OCI-M1 (cell line): ENCODE results near the gene TAF11L4.
"Not testable (repeated sequence)": the region's sequence is repeated elsewhere in the genome, so short reads cannot be mapped to it uniquely, and the experiment has no call there.

Source experiments
- DNase-seq: peaks from one replicate; lab custom pipeline; 2025; lab: John Stamatoyannopoulos, UW

Gene TAF11L4

GRCh38 chr5:17521501-17521900 is at the start of gene TAF11L4:
Gene TAF11L4 (plus strand): TSS chr5:17521801.
- DNase-seq = not testable (repeated sequence)

GRCh38 chr5:17475064-17475463 is 46.5 kb upstream of the TAF11L4 start:
- not testable (repeated sequence) for DNase-seq

- no peak for DNase-seq
Measured at GRCh38 chr5:17477043-17477442, 44.6 kb upstream of the TAF11L4 start.

GRCh38 chr5:17477573-17478265 is 43.9 kb upstream of the TAF11L4 start:
- no peak for DNase-seq

GRCh38 chr5:17481378-17481777 is 40.2 kb upstream of the TAF11L4 start:
- no peak for DNase-seq

- DNase-seq = peak; percentile 75
Measured at GRCh38 chr5:17482790-17483189, 38.8 kb upstream of the TAF11L4 start.

GRCh38 chr5:17486464-17487173 is 35.0 kb upstream of the TAF11L4 start:
- DNase-seq = not testable (repeated sequence)

GRCh38 chr5:17487174-17487512 is 34.5 kb upstream of the TAF11L4 start:
- no peak for DNase-seq

- DNase-seq = not testable (repeated sequence)
Measured at GRCh38 chr5:17491257-17491656, 30.3 kb upstream of the TAF11L4 start.

GRCh38 chr5:17492770-17493169 is 28.8 kb upstream of the TAF11L4 start:
- no peak for DNase-seq

GRCh38 chr5:17497446-17497845 is 24.2 kb upstream of the TAF11L4 start:
- no peak for DNase-seq

GRCh38 chr5:17497931-17498330 is 23.7 kb upstream of the TAF11L4 start, which contains the start of gene TAF11L2:
Gene TAF11L2 (plus strand): TSS chr5:17498231.
- DNase-seq = not testable (repeated sequence)

- DNase-seq = no peak
Measured at GRCh38 chr5:17511775-17512325, 9.8 kb upstream of the TAF11L4 start.

- DNase-seq = not testable (repeated sequence)
Measured at GRCh38 chr5:17517526-17517925, 4.1 kb upstream of the TAF11L4 start.

- not testable (repeated sequence) for DNase-seq
Measured at GRCh38 chr5:17518067-17518466, 3.5 kb upstream of the TAF11L4 start, which contains the start of gene TAF11L3. Gene TAF11L3 (plus strand): TSS chr5:17518367.

GRCh38 chr5:17519508-17519907 is 2.1 kb upstream of the TAF11L4 start:
- not testable (repeated sequence) for DNase-seq

GRCh38 chr5:17524935-17525334 is 3.3 kb downstream of the TAF11L4 start, which contains the start of gene TAF11L5:
Gene TAF11L5 (plus strand): TSS chr5:17525235.
- DNase-seq = not testable (repeated sequence)

- DNase-seq = not testable (repeated sequence)
Measured at GRCh38 chr5:17526504-17526903, 4.9 kb downstream of the TAF11L4 start.

- not testable (repeated sequence) for DNase-seq
Measured at GRCh38 chr5:17528369-17528768, 6.8 kb downstream of the TAF11L4 start, which contains the start of gene TAF11L6. Gene TAF11L6 (plus strand): TSS chr5:17528669.
